K562 (cell line): ENCODE results near the gene KAT5. TPM values are rescaled to one million over a fixed set of nuclear protein-coding genes. Genes with fewer than 3 reads are reported as not detected.

Source experiments
- ARID2 ChIP-seq: fragments of 450-650 bp; IDR thresholded peaks from 2 replicates; pipeline ENCODE4 v1.6.1; 2017; ENCODE audit warnings: antibody characterized with exemption, mild to moderate bottlenecking
- CHAMP1 ChIP-seq: fragments of 450-650 bp; IDR thresholded peaks from 2 replicates; pipeline ENCODE4 v1.6.1; 2016; ENCODE audit warnings: mild to moderate bottlenecking
- CSDE1 ChIP-seq, 2 experiments: fragments of 450-650 bp; IDR thresholded peaks; 2 replicates each; pipeline ENCODE4 v1.6.1; 2016; ENCODE audit warnings: mild to moderate bottlenecking in 1 of 2
- ELF4 ChIP-seq: fragments of 450-650 bp; formaldehyde crosslinking; IDR thresholded peaks from 2 replicates; pipeline ENCODE4 v1.4.0; 2022; ENCODE audit warnings: missing genetic modification characterization
- ETV1 ChIP-seq: fragments of 450-650 bp; conservative IDR thresholded peaks from 2 replicates; pipeline ENCODE4 v1.6.1; 2016; ENCODE audit warnings: missing genetic modification characterization, control low read depth, low read depth, missing compliant biosample characterization
- HMGN3 ChIP-seq: IDR thresholded peaks from 2 replicates; pipeline ENCODE4 v1.6.1; 2011; ENCODE audit warnings: borderline replicate concordance, low read depth, mild to moderate bottlenecking, mixed read lengths, low read length; ENCODE audit not compliant: insufficient read length; ENCODE audit errors: extremely low read depth
- IFI16 ChIP-seq: fragments of 250-450 bp; sonication (Bioruptor Pico); IDR thresholded peaks from 2 replicates; pipeline ENCODE4 v2.1.2; 2022; ENCODE audit warnings: mild to moderate bottlenecking, inconsistent platforms
- MBD1 ChIP-seq: fragments of 250-450 bp; sonication (Bioruptor Pico); IDR thresholded peaks from 2 replicates; pipeline ENCODE4 v1.8.0; 2022; ENCODE audit warnings: inconsistent platforms
- MEF2A ChIP-seq: IDR thresholded peaks from 2 replicates; pipeline ENCODE4 v1.6.1; 2011; ENCODE audit warnings: low read depth, mild to moderate bottlenecking, low read length, moderate library complexity; ENCODE audit not compliant: control insufficient read depth
- NKRF ChIP-seq: fragments of 450-650 bp; IDR thresholded peaks from 2 replicates; pipeline ENCODE4 v1.6.1; 2016; ENCODE audit warnings: borderline replicate concordance
- POLR2B ChIP-seq: fragments of 450-650 bp; IDR thresholded peaks from 2 replicates; pipeline ENCODE4 v1.6.1; 2018; ENCODE audit warnings: low read depth; ENCODE audit not compliant: partially characterized antibody
- PRMT5 ChIP-seq: sonication (generic); formaldehyde crosslinking; IDR thresholded peaks from 2 replicates; pipeline ENCODE4 v1.5.0; 2020; ENCODE audit warnings: missing genetic modification reagents
- SAP30 ChIP-seq: fragments of 200-600 bp; sonication (generic); IDR thresholded peaks from 2 replicates; pipeline ENCODE4 v1.6.1; 2012; ENCODE audit warnings: borderline replicate concordance, low read depth, mild to moderate bottlenecking, moderate library complexity, low read length, control low read depth, inconsistent platforms; ENCODE audit not compliant: insufficient read depth, poor library complexity, severe bottlenecking
- SFPQ ChIP-seq: fragments of 200-400 bp; formaldehyde crosslinking; IDR thresholded peaks from 2 replicates; pipeline ENCODE4 v1.6.1; 2017; ENCODE audit warnings: mild to moderate bottlenecking, low read depth, low read length, moderate library complexity
- SIN3A ChIP-seq, 2 experiments: fragments of 150-350 bp in 1 of 2; IDR thresholded peaks; 2 replicates each; pipeline ENCODE4 v1.6.1; 2011 to 2016; ENCODE audit warnings: borderline replicate concordance in 2 of 2, low read depth in 2 of 2, low read length in 2 of 2, mild to moderate bottlenecking in 2 of 2, moderate library complexity in 2 of 2; ENCODE audit not compliant: control insufficient read depth in 1 of 2
- TAL1 ChIP-seq: fragments of 450-650 bp; IDR thresholded peaks from 2 replicates; pipeline ENCODE4 v1.6.1; 2016; ENCODE audit warnings: mild to moderate bottlenecking
- ZFP36 ChIP-seq: fragments of 150-350 bp; IDR thresholded peaks from 2 replicates; pipeline ENCODE4 v1.6.1; 2018; ENCODE audit warnings: low read length, low read depth; ENCODE audit not compliant: partially characterized antibody
- ZNF165 ChIP-seq: fragments of 250-450 bp; sonication (Bioruptor Pico); IDR thresholded peaks from 2 replicates; pipeline ENCODE4 v1.4.0; 2020; ENCODE audit warnings: borderline replicate concordance
- polyA plus RNA-seq, 8 experiments: library from polyadenylated mRNA; depleted of rRNA in 4 of 8; stranded (reverse) in 5 of 8; unstranded in 3 of 8; fragments of >200 nt; fragmentation: Nextera tagmentation in 2 of 8; fragmentation: Illumina TruSeq in 1 of 8; extraction: Ambion mirVana in 2 of 8; extraction: Trizol in 1 of 8; gene quantifications; 2 replicates each; pipeline versions ENCODE4 v1.2.1 to v1.2.3, GENCODE V29; 2011 to 2014; ENCODE audit warnings: inconsistent platforms in 1 of 8, missing spikeins in 1 of 8
- total RNA-seq, 7 experiments: library from RNA; depleted of rRNA in 6 of 7; stranded (reverse); fragments of >200 nt in 6 of 7; fragmentation: Illumina TruSeq in 2 of 7; extraction: Trizol in 2 of 7; gene quantifications; 2 replicates each; pipeline versions ENCODE4 v1.2.1 to v1.2.3, GENCODE V29; 2011 to 2021; ENCODE audit warnings: low replicate concordance in 1 of 7

The KAT5 gene
- total and polyA plus RNA-seq, 9 of the 15 experiments (the other 6 are each of a cell fraction or from before 2014, with no cell fraction given) = 3.6 to 76.8 (median 52.7) TPM

GRCh38 chr11:65662799-65663638 is 49.0 kb upstream of the KAT5 start, which contains the start of gene RELA (continued):
- no peak for TF ChIP-seq CHAMP1
- no peak for TF ChIP-seq TAL1
- peak; percentile 68; the same call in 1 of the 2 replicates for TF ChIP-seq NKRF
- no peak for TF ChIP-seq ZNF165 (CRISPR knock-in tag)
- no peak for TF ChIP-seq MBD1 (CRISPR knock-in tag)
- TF ChIP-seq ZFP36 = no peak
- TF ChIP-seq CSDE1 (IDR thresholded peaks at IDR 0.05) = no peak
- 0 out of 2 replicates have a peak, but pooled peaks have one; percentile 48 for TF ChIP-seq ELF4
- TF ChIP-seq MEF2A = 0 out of 2 replicates have a peak, but pooled peaks have one; percentile 1
- peak; percentile 81 for TF ChIP-seq POLR2B
- no peak for TF ChIP-seq ARID2
- TF ChIP-seq SFPQ = no peak
- TF ChIP-seq IFI16 = no peak
- peak in 1 of 2 experiments; percentile 79; a peak in 2 of 4 replicates for TF ChIP-seq SIN3A (IDR thresholded peaks at IDR 0.05; ENCODE audit: borderline replicate concordance in 2 of 2, control insufficient read depth in 1 of 2, low read depth in 2 of 2, low read length in 2 of 2)
- no peak for TF ChIP-seq ETV1 (tag)
- TF ChIP-seq SAP30 = peak; percentile 68
- peak; percentile 90 for TF ChIP-seq HMGN3
- TF ChIP-seq PRMT5 (CRISPR knock-in tag) = no peak
